Neuronal stem cell (in vitro differentiated cells): ENCODE measurements around the gene ASAH2. TPM values are rescaled to one million over a fixed set of nuclear protein-coding genes. Genes with fewer than 3 reads are reported as not detected.

Source experiments
- DNase-seq: peaks from one replicate; pipeline ENCODE4 v3.0.0-alpha.2; 2013; ENCODE audit warnings: low spot score
- H2AFZ ChIP-seq: one replicate; pipeline ENCODE4 v1.6.1; 2013; ENCODE audit warnings: mild to moderate bottlenecking, low read length, inconsistent platforms
- H2AK5ac ChIP-seq: 2 replicates; pipeline ENCODE4 v1.6.1; 2013; ENCODE audit warnings: low read depth, mild to moderate bottlenecking, inconsistent platforms, low read length, moderate library complexity, mixed read lengths
- H2BK120ac ChIP-seq: 2 replicates; pipeline ENCODE4 v1.6.1; 2013; ENCODE audit warnings: low read depth, mild to moderate bottlenecking, inconsistent platforms, low read length, moderate library complexity, mixed read lengths
- H2BK12ac ChIP-seq: one replicate; pipeline ENCODE4 v1.6.1; 2013; ENCODE audit warnings: low read length, inconsistent platforms
- H2BK15ac ChIP-seq: 2 replicates; pipeline ENCODE4 v1.6.1; 2013; ENCODE audit warnings: mild to moderate bottlenecking, low read length, inconsistent platforms, mixed read lengths
- H2BK5ac ChIP-seq: one replicate; pipeline ENCODE4 v1.6.1; 2013; ENCODE audit warnings: inconsistent platforms, mild to moderate bottlenecking, low read length, moderate library complexity
- H3K14ac ChIP-seq: one replicate; pipeline ENCODE4 v1.6.1; 2013; ENCODE audit warnings: low read length, inconsistent platforms
- H3K18ac ChIP-seq: 2 replicates; pipeline ENCODE4 v1.6.1; 2013; ENCODE audit warnings: low read length, inconsistent platforms
- H3K23ac ChIP-seq: 2 replicates; pipeline ENCODE4 v1.6.1; 2013; ENCODE audit warnings: low read depth, mild to moderate bottlenecking, mixed read lengths, low read length, inconsistent platforms; ENCODE audit not compliant: poor library complexity
- H3K27ac ChIP-seq: replicated peaks from 3 replicates; pipeline ENCODE4 v1.5.1; 2013; ENCODE audit warnings: low read length, inconsistent platforms
- H3K27me3 ChIP-seq, 3 experiments: 2 replicates each; pipeline ENCODE4 v1.6.1; 2013; ENCODE audit warnings: low read length in 3 of 3, mild to moderate bottlenecking in 2 of 3, inconsistent platforms in 1 of 3, low read depth in 1 of 3, mixed read lengths in 1 of 3, moderate library complexity in 1 of 3; ENCODE audit not compliant: control insufficient read depth in 3 of 3, insufficient read depth in 3 of 3
- H3K36me3 ChIP-seq, 2 donors: replicated peaks in 1 of 2; 2 replicates each; pipeline ENCODE4 v1.6.1; 2013; ENCODE audit warnings: low read length in 2 of 2; ENCODE audit not compliant: control insufficient read depth in 2 of 2, insufficient read depth in 2 of 2
- H3K4ac ChIP-seq: 2 replicates; pipeline ENCODE4 v1.6.1; 2013; ENCODE audit warnings: inconsistent platforms, mild to moderate bottlenecking, low read length, moderate library complexity
- H3K4me1 ChIP-seq, 2 donors: 1 replicate in 1 of 2; 2 replicates in 1 of 2; pipeline ENCODE4 v1.6.1; 2013; ENCODE audit warnings: low read length in 2 of 2, low read depth in 1 of 2; ENCODE audit not compliant: control insufficient read depth in 2 of 2, insufficient read depth in 1 of 2
- H3K4me2 ChIP-seq: one replicate; pipeline ENCODE4 v1.6.1; 2013; ENCODE audit warnings: mild to moderate bottlenecking, low read length, inconsistent platforms; ENCODE audit not compliant: insufficient read depth, poor library complexity, severe bottlenecking
- H3K4me3 ChIP-seq, 2 donors: 2 replicates each; pipeline ENCODE4 v1.5.1; 2013; ENCODE audit warnings: low read length in 2 of 2, mild to moderate bottlenecking in 2 of 2, inconsistent platforms in 1 of 2, moderate library complexity in 1 of 2
- H3K79me1 ChIP-seq: one replicate; pipeline ENCODE4 v1.6.1; 2013; ENCODE audit warnings: low read depth, mild to moderate bottlenecking, inconsistent platforms, low read length, moderate library complexity
- H3K9ac ChIP-seq: one replicate; pipeline ENCODE4 v1.6.1; 2013; ENCODE audit warnings: mild to moderate bottlenecking, low read depth, low read length, inconsistent platforms; ENCODE audit not compliant: poor library complexity
- H3K9me3 ChIP-seq, 2 donors: replicated peaks in 1 of 2; 2 replicates each; pipeline versions ENCODE3 to v1.6.1; 2013; ENCODE audit warnings: low read length in 2 of 2, mild to moderate bottlenecking in 2 of 2, inconsistent platforms in 1 of 2, low read depth in 1 of 2, mixed read lengths in 1 of 2, moderate library complexity in 1 of 2; ENCODE audit not compliant: control insufficient read depth in 2 of 2, insufficient read depth in 1 of 2
- H4K8ac ChIP-seq: one replicate; pipeline ENCODE4 v1.6.1; 2013; ENCODE audit warnings: low read depth, mild to moderate bottlenecking, inconsistent platforms, low read length, moderate library complexity
- H4K91ac ChIP-seq: one replicate; pipeline ENCODE4 v1.6.1; 2013; ENCODE audit warnings: low read length, low read depth, mild to moderate bottlenecking, inconsistent platforms; ENCODE audit not compliant: poor library complexity
- WGBS, 2 donors: extraction: QIAGEN DNeasy Blood & Tissue Kit; methylation state at CpG; one replicate each; pipeline ENCODE4 v1.1.7; 2013; ENCODE audit warnings: missing lambda C conversion rate in 2 of 2, mixed read lengths in 1 of 2; ENCODE audit not compliant: insufficient read length in 2 of 2, insufficient replicate concordance in 1 of 2; ENCODE audit errors: extremely low coverage in 2 of 2; 5-methylcytosine and 5-hydroxymethylcytosine counted together
- polyA plus RNA-seq, 2 experiments: library from polyadenylated mRNA; stranded (reverse); fragments of 200-250 nt; gene quantifications; one replicate each; pipeline ENCODE4 v1.2.3, GENCODE V29; 2013

The ASAH2 gene
- 6.2 TPM for polyA plus RNA-seq (2013, experiment 1 of 2)
- 4.9 TPM for polyA plus RNA-seq (2013, experiment 2 of 2)

- H3K14ac ChIP-seq, result no peak within 1 kb of the TSS
- H3K4me2 ChIP-seq, result no peak within 1 kb of the TSS
- H2BK5ac ChIP-seq, result no peak within 1 kb of the TSS
- H3K4ac ChIP-seq, result no peak within 1 kb of the TSS
- H3K9ac ChIP-seq, result no peak within 1 kb of the TSS
- peaks cover 0 to 8% (median 0%) of the 10 kb centered on the region in 3 experiments for H3K27me3 ChIP-seq
- H3K18ac ChIP-seq, result no peak within 1 kb of the TSS
- no peak within 1 kb of the TSS for H2AFZ ChIP-seq
- H2BK120ac ChIP-seq, result no peak within 1 kb of the TSS
- H3K4me3 ChIP-seq, result no peak within 1 kb of the TSS
- H4K8ac ChIP-seq, result no peak within 1 kb of the TSS
- no peak for DNase-seq
- no peak within 1 kb of the TSS for H2BK15ac ChIP-seq
- H3K9me3 ChIP-seq, result no peaks in the 10 kb centered on the region
- H3K4me1 ChIP-seq, result no peaks in the 10 kb centered on the region
- H3K23ac ChIP-seq, result no peak within 1 kb of the TSS
- no peak within 1 kb of the TSS for H2AK5ac ChIP-seq
- no peak within 1 kb of the TSS for H4K91ac ChIP-seq
- H3K36me3 ChIP-seq, result no peaks in the 10 kb centered on the region
- no CpG with 5 or more reads among the region's 1 CpG for WGBS, 2 donors
- no peak within 1 kb of the TSS for H2BK12ac ChIP-seq
- no peaks in the 10 kb centered on the region for H3K79me1 ChIP-seq
- H3K27ac ChIP-seq, result no peak within 1 kb of the TSS
Observed at GRCh38 chr10:50251394-50251793, at the start of gene ASAH2. ASAH2 (minus strand) TSS chr10:50251516; CDS start chr10:50248610, 2,906 bp downstream.

GRCh38 chr10:50299948-50300669, 48.8 kb upstream of the ASAH2 start:
- no peak overlapping the region for H2AK5ac ChIP-seq
- H3K4me2 ChIP-seq, result no peak overlapping the region
- H2BK12ac ChIP-seq, result no peak overlapping the region
- no peak overlapping the region for H4K91ac ChIP-seq
- H3K4ac ChIP-seq, result no peak overlapping the region
- DNase-seq, result no peak
- no CpG with 5 or more reads among the region's 1 CpG for WGBS, 2 donors
- H4K8ac ChIP-seq, result no peak overlapping the region
- no peak overlapping the region for H3K23ac ChIP-seq
- no peak overlapping the region for H2BK5ac ChIP-seq
- no peaks in the 10 kb centered on the region for H3K36me3 ChIP-seq
- H3K9ac ChIP-seq, result no peak overlapping the region
- H3K79me1 ChIP-seq, result no peaks in the 10 kb centered on the region
- H3K27me3 ChIP-seq, result no peaks in the 10 kb centered on the region
- H3K4me3 ChIP-seq, result no peak overlapping the region
- no peak overlapping the region for H2AFZ ChIP-seq
- H2BK120ac ChIP-seq, result no peak overlapping the region
- H2BK15ac ChIP-seq, result no peak overlapping the region
- no peaks in the 10 kb centered on the region for H3K9me3 ChIP-seq
- no peak overlapping the region for H3K14ac ChIP-seq
- H3K27ac ChIP-seq, result no peak overlapping the region
- H3K18ac ChIP-seq, result no peak overlapping the region
- H3K4me1 ChIP-seq, result no peaks in the 10 kb centered on the region

- H3K4me1 ChIP-seq, result no peaks in the 10 kb centered on the region
- H2BK120ac ChIP-seq, result no peak overlapping the region
- H3K4ac ChIP-seq, result no peak overlapping the region
- H3K79me1 ChIP-seq, result no peaks in the 10 kb centered on the region
- no peak overlapping the region for H3K4me2 ChIP-seq
- H2BK12ac ChIP-seq, result no peak overlapping the region
- H4K91ac ChIP-seq, result no peak overlapping the region
- H3K36me3 ChIP-seq, result no peaks in the 10 kb centered on the region
- H2AFZ ChIP-seq, result no peak overlapping the region
- DNase-seq, result no peak
- no peak overlapping the region for H4K8ac ChIP-seq
- no peak overlapping the region for H3K9ac ChIP-seq
- H3K4me3 ChIP-seq, result no peak overlapping the region
- H3K23ac ChIP-seq, result no peak overlapping the region
- no peak overlapping the region for H3K18ac ChIP-seq
- no peak overlapping the region for H3K14ac ChIP-seq
- H2BK5ac ChIP-seq, result no peak overlapping the region
- H3K27ac ChIP-seq, result no peak overlapping the region
- no peaks in the 10 kb centered on the region for H3K9me3 ChIP-seq
- H3K27me3 ChIP-seq, result no peaks in the 10 kb centered on the region
- WGBS, 2 donors, result no CpG with 5 or more reads among the region's 1 CpG
- no peak overlapping the region for H2AK5ac ChIP-seq
- no peak overlapping the region for H2BK15ac ChIP-seq
Observed at GRCh38 chr10:50295367-50295766, 44.1 kb upstream of the ASAH2 start.

GRCh38 chr10:50294582-50294981, 43.3 kb upstream of the ASAH2 start:
- H2BK12ac ChIP-seq, result no peak overlapping the region
- H3K27me3 ChIP-seq, result no peaks in the 10 kb centered on the region
- no peaks in the 10 kb centered on the region for H3K9me3 ChIP-seq
- no peak overlapping the region for H4K8ac ChIP-seq
- no peak overlapping the region for H2BK5ac ChIP-seq
- H4K91ac ChIP-seq, result no peak overlapping the region
- no peak overlapping the region for H3K27ac ChIP-seq
- H2BK15ac ChIP-seq, result no peak overlapping the region
- H3K14ac ChIP-seq, result no peak overlapping the region
- H3K36me3 ChIP-seq, result no peaks in the 10 kb centered on the region
- H2AFZ ChIP-seq, result no peak overlapping the region
- DNase-seq, result no peak
- no peak overlapping the region for H2BK120ac ChIP-seq
- H3K4me2 ChIP-seq, result no peak overlapping the region
- H3K18ac ChIP-seq, result no peak overlapping the region
- no peaks in the 10 kb centered on the region for H3K4me1 ChIP-seq
- no peak overlapping the region for H2AK5ac ChIP-seq
- H3K79me1 ChIP-seq, result no peaks in the 10 kb centered on the region
- no peak overlapping the region for H3K4ac ChIP-seq
- no peak overlapping the region for H3K4me3 ChIP-seq
- H3K9ac ChIP-seq, result no peak overlapping the region
- WGBS, 2 donors, result no CpG with 5 or more reads among the region's 1 CpG
- no peak overlapping the region for H3K23ac ChIP-seq
